Thoracic aorta (tissue), 2 donors: Measurements from ENCODE around the gene TBC1D4. TPM values are rescaled to one million over a fixed set of nuclear protein-coding genes. Genes with fewer than 3 reads are reported as not detected.
"Not testable (repeated sequence)": the region's sequence is repeated elsewhere in the genome, so short reads cannot be mapped to it uniquely, and the experiment has no call there.

Source experiments
- ATAC-seq: fragments of 150-250 bp; one replicate; pipeline ENCODE4 v1.8.0; 2017; ENCODE audit warnings: low read depth; ENCODE audit not compliant: insufficient number of reproducible peaks, low FRiP score
- DNase-seq: peaks from one replicate; pipeline ENCODE4 v3.0.0-alpha.2; 2020; ENCODE audit warnings: low spot score
- H3K27ac ChIP-seq, 2 donors: fragments of 200-600 bp; sonication (generic); 1 replicate in 1 of 2; 2 replicates in 1 of 2; pipeline ENCODE4 v1.5.1; 2016; ENCODE audit warnings: mild to moderate bottlenecking in 2 of 2, moderate library complexity in 2 of 2
- H3K27me3 ChIP-seq: fragments of 200-600 bp; sonication (generic); replicated peaks from 2 replicates; pipeline ENCODE4 v1.6.0; 2016; ENCODE audit warnings: mild to moderate bottlenecking; ENCODE audit not compliant: insufficient read depth
- H3K36me3 ChIP-seq: fragments of 200-600 bp; sonication (generic); one replicate; pipeline ENCODE4 v1.5.1; 2016
- H3K4me1 ChIP-seq, 2 donors: fragments of 200-600 bp; sonication (generic); 1 replicate in 1 of 2; 2 replicates in 1 of 2; pipeline versions ENCODE4 v1.5.1 to v1.6.0; 2016; ENCODE audit warnings: low read depth in 2 of 2, mild to moderate bottlenecking in 1 of 2; ENCODE audit not compliant: control insufficient read depth in 1 of 2
- H3K4me3 ChIP-seq: fragments of 200-600 bp; sonication (generic); 2 replicates; pipeline ENCODE4 v1.5.1; 2016; ENCODE audit warnings: mild to moderate bottlenecking
- H3K9me3 ChIP-seq: fragments of 200-600 bp; sonication (generic); 2 replicates; pipeline ENCODE4 v1.5.1; 2016
- CTCF ChIP-seq: fragments of 200-600 bp; sonication (generic); IDR thresholded peaks from one replicate; pipeline ENCODE4 v1.5.1; 2019; ENCODE audit warnings: antibody characterized with exemption
- total RNA-seq, 2 donors: library from RNA; depleted of rRNA; stranded (reverse); fragments of >200 nt; gene quantifications; one replicate each; pipeline versions ENCODE4 v1.1.0 to v1.2.3, GENCODE V29; 2016

Gene TBC1D4
- total RNA-seq, 2 donors from 2014 or later = 15.8 to 20.3 TPM

GRCh38 chr13:75307370-75307949 lies 174.5 kb downstream of the TBC1D4 start:
- ATAC-seq (no peak), DNase-seq (no peak)
- Histone ChIP-seq H3K4me3 (no peak overlapping the region), H3K27me3 (no peaks in the 10 kb centered on the region), H3K36me3 (peaks cover 2% of the 10 kb centered on the region), H3K9me3 (no peaks in the 10 kb centered on the region), H3K27ac (no peak overlapping the region), H3K4me1 (peaks cover 8 to 12% of the 10 kb centered on the region in 2 donors)
- no peak for TF ChIP-seq CTCF

GRCh38 chr13:75306967-75307366 lies 175.0 kb downstream of the TBC1D4 start:
- peaks cover 8 to 12% of the 10 kb centered on the region in 2 donors for H3K4me1 ChIP-seq
- not testable (repeated sequence) for H3K36me3 ChIP-seq, DNase-seq, H3K4me3 ChIP-seq, H3K27ac ChIP-seq, H3K9me3 ChIP-seq, ATAC-seq, H3K27me3 ChIP-seq

GRCh38 chr13:75305059-75305458 lies 176.9 kb downstream of the TBC1D4 start:
- Histone ChIP-seq H3K4me3 (no peak overlapping the region), H3K27me3 (no peaks in the 10 kb centered on the region)
- no peak for TF ChIP-seq CTCF

GRCh38 chr13:75303263-75303662 lies 178.7 kb downstream of the TBC1D4 start:
- H3K4me3 ChIP-seq = no peak overlapping the region
- H3K9me3 ChIP-seq = no peaks in the 10 kb centered on the region
- H3K27ac ChIP-seq = no peak overlapping the region
- ATAC-seq (no peak), DNase-seq (no peak)
- no peaks in the 10 kb centered on the region for H3K27me3 ChIP-seq
- no peaks in the 10 kb centered on the region for H3K36me3 ChIP-seq
- no peak for TF ChIP-seq CTCF
- peaks cover 8 to 12% of the 10 kb centered on the region in 2 donors for H3K4me1 ChIP-seq

More at GRCh38 chr13:75305059-75305458, 176.9 kb downstream of the TBC1D4 start:
- peaks cover 8 to 12% of the 10 kb centered on the region in 2 donors for H3K4me1 ChIP-seq
- H3K27ac ChIP-seq = no peak overlapping the region
- H3K9me3 ChIP-seq = no peaks in the 10 kb centered on the region
- DNase-seq = no peak
- no peaks in the 10 kb centered on the region for H3K36me3 ChIP-seq
- ATAC-seq = no peak

GRCh38 chr13:75302071-75302698 lies 179.8 kb downstream of the TBC1D4 start:
- Histone ChIP-seq H3K36me3 (no peaks in the 10 kb centered on the region), H3K4me3 (no peak overlapping the region), H3K9me3 (no peaks in the 10 kb centered on the region), H3K27me3 (no peaks in the 10 kb centered on the region), H3K27ac (no peak overlapping the region), H3K4me1 (peaks cover 8 to 12% of the 10 kb centered on the region in 2 donors)
- ATAC-seq (no peak), DNase-seq (no peak)
- no peak for TF ChIP-seq CTCF
